ENCODE data around the gene KCNB1. TPM values are rescaled to one million over a fixed set of nuclear protein-coding genes. Genes with fewer than 3 reads are reported as not detected.

The KCNB1 gene
- total RNA-seq, 1 donor = under 0.01 TPM

DNA sequence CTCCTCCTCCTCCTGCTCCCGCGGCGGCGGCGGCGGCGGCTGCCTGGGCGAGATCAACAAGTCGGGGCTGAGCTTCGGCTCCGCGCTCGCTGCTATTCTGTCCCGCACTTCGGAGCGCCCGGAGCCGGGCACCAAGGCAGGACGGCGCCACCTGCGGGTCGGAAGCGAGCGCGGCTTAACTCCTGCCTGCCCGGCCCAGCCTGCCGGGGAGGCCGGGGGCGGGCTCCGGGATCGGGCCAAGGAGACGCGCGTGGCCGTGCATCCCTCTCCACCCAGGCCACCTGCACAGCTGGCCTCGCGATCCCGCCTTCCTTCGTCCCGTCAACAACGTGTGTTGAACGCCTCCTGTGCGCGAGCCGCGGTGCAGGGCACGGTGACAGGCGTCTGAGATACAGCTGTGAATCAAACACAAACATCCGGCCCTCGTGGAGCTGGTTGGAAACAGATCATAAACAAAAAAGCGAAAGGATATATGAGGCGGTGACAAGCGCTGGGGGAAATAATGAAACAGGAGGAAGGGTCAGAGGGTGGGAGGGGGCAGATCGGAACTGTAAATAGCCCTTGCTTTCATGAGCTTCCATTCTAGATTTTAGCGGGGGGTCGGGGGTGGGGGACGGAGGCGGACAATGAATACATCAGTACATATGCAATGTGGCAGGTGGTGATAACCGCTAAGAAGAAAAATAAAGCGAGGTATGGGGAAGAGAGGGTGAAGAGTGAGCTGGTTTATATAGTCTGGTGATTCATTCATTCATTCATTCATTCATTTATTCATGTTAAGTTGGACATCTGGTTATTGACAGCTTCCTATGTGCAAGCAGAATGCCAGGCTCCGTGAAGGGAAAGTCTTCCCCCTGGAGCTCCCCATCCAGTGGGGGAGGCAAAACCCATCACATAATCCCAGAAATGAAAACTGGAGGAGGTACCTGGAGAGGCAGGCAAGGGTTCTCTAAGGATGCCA is 2.0 kb upstream of the KCNB1 start:
- TF ChIP-seq CTCF (IDR thresholded peaks at IDR 0.05; ENCODE audit: extremely low read depth, low read depth, low read length) = peak; percentile 59
- Histone ChIP-seq H4K20me1 (ENCODE audit: insufficient read depth, low read length) (no peaks in the 10 kb centered on the region), H2AFZ (ENCODE audit: low read length) (peak overlapping the region; percentile 65), H3K4me1 (ENCODE audit: insufficient read depth, low read length) (no peaks in the 10 kb centered on the region), H3K4me2 (ENCODE audit: insufficient read depth, low read length) (peak overlapping the region; percentile 81), H3K4me3 (ENCODE audit: insufficient read depth, low read length) (peak overlapping the region; percentile 66), H3K79me2 (ENCODE audit: insufficient read depth, low read length) (no peaks in the 10 kb centered on the region), H3K27me3 (ENCODE audit: insufficient read depth, low read length) (peaks cover 45% of the 10 kb centered on the region), H3K27ac (ENCODE audit: low read depth, low read length) (no peak overlapping the region), H3K36me3 (ENCODE audit: insufficient read depth, low read length) (no peaks in the 10 kb centered on the region), H3K9me3 (ENCODE audit: low read depth, low read length) (no peaks in the 10 kb centered on the region)
- DNase-seq (ENCODE audit: insufficient read length, low spot score, missing footprints) = peak; percentile 97

DNA sequence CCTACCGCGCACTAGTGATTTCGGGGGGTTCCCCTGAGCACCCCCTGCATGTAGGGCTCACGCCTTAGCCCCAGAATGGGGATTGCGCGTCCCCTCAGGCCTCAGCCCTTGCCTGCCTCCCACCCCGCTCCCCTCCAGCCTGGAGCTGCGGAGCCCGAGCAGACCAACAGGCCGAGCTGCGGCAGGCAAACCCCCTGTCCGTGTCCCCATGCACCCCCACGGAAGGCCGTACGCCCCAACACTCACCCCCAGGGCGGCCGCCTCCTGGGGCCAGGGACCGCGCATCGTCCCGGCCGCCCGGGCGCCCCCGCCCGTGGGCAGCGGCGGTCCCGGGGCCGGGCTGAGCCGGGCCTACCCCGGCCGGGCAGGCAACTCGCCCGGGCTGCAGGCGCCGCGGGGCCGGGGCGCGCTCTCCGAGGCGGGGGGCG is 1.2 kb upstream of the KCNB1 start:
- Histone ChIP-seq H3K4me2 (ENCODE audit: insufficient read depth, low read length) (no peak overlapping the region), H3K27ac (ENCODE audit: low read depth, low read length) (no peak overlapping the region), H4K20me1 (ENCODE audit: insufficient read depth, low read length) (no peaks in the 10 kb centered on the region), H3K79me2 (ENCODE audit: insufficient read depth, low read length) (no peaks in the 10 kb centered on the region), H2AFZ (ENCODE audit: low read length) (no peak overlapping the region), H3K4me1 (ENCODE audit: insufficient read depth, low read length) (no peaks in the 10 kb centered on the region), H3K4me3 (ENCODE audit: insufficient read depth, low read length) (no peak overlapping the region), H3K27me3 (ENCODE audit: insufficient read depth, low read length) (peaks cover 38% of the 10 kb centered on the region), H3K9me3 (ENCODE audit: low read depth, low read length) (no peaks in the 10 kb centered on the region), H3K36me3 (ENCODE audit: insufficient read depth, low read length) (no peaks in the 10 kb centered on the region)
- DNase-seq (ENCODE audit: insufficient read length, low spot score, missing footprints) = peak; percentile 41
- TF ChIP-seq CTCF (IDR thresholded peaks at IDR 0.05; ENCODE audit: extremely low read depth, low read depth, low read length) = no peak

DNA sequence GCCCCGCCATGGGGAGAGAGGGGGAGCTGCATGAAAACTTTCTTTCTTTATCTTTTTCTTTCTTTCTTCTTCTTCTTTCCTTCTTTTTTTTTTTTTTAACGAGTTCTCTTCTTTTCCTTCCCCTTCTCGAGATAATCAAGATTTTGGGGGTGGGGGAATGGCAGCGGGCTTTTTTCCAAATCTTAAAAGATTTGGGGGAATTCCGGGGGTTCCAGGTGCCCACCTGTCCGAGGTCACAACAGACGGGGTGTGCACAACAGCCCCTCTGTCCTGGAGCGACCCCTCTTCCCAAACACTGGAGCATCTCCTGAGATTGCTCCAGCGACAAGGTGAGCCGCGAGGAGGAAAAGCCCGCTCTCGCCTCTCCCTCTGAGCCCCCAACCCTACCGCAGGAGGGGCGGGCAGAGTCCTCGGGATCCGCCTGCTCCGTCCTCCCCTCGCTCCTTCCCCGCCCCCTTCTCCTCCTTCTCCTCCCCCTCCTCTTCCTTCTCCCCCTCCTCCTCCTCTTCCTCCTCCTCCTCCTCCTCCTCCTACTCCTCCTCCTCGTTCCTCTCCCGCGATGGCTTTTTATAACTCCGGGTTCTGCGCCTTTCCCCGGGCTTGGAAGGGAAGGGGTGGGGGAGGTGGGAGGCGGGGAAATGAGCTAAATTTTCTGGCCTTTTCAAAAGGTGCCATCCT is 689 bp upstream of the KCNB1 start:
- Histone ChIP-seq H3K79me2 (ENCODE audit: insufficient read depth, low read length) (no peaks in the 10 kb centered on the region), H3K4me2 (ENCODE audit: insufficient read depth, low read length) (no peak overlapping the region), H3K4me3 (ENCODE audit: insufficient read depth, low read length) (no peak overlapping the region), H3K4me1 (ENCODE audit: insufficient read depth, low read length) (no peaks in the 10 kb centered on the region), H4K20me1 (ENCODE audit: insufficient read depth, low read length) (no peaks in the 10 kb centered on the region), H3K27ac (ENCODE audit: low read depth, low read length) (no peak overlapping the region), H3K9me3 (ENCODE audit: low read depth, low read length) (no peaks in the 10 kb centered on the region), H3K36me3 (ENCODE audit: insufficient read depth, low read length) (no peaks in the 10 kb centered on the region), H3K27me3 (ENCODE audit: insufficient read depth, low read length) (peaks cover 38% of the 10 kb centered on the region), H2AFZ (ENCODE audit: low read length) (no peak overlapping the region)
- no peak for TF ChIP-seq CTCF (IDR thresholded peaks at IDR 0.05; ENCODE audit: extremely low read depth, low read depth, low read length)
- peak; percentile 73 for DNase-seq (ENCODE audit: insufficient read length, low spot score, missing footprints)

GRCh38 chr20:49482173-49482572 is 295 bp downstream of the KCNB1 start:
- Histone ChIP-seq H3K27ac (ENCODE audit: low read depth, low read length) (no peak overlapping the region), H3K4me2 (ENCODE audit: insufficient read depth, low read length) (no peak overlapping the region), H2AFZ (ENCODE audit: low read length) (no peak overlapping the region), H3K27me3 (ENCODE audit: insufficient read depth, low read length) (peaks cover 44% of the 10 kb centered on the region), H3K36me3 (ENCODE audit: insufficient read depth, low read length) (no peaks in the 10 kb centered on the region), H3K9me3 (ENCODE audit: low read depth, low read length) (no peaks in the 10 kb centered on the region), H3K79me2 (ENCODE audit: insufficient read depth, low read length) (no peaks in the 10 kb centered on the region), H3K4me3 (ENCODE audit: insufficient read depth, low read length) (no peak overlapping the region), H4K20me1 (ENCODE audit: insufficient read depth, low read length) (no peaks in the 10 kb centered on the region), H3K4me1 (ENCODE audit: insufficient read depth, low read length) (no peaks in the 10 kb centered on the region)
- no peak for TF ChIP-seq CTCF (IDR thresholded peaks at IDR 0.05; ENCODE audit: extremely low read depth, low read depth, low read length)
- no peak for DNase-seq (ENCODE audit: insufficient read length, low spot score, missing footprints)

Measured in osteoblast (primary cell).